Measurements from ENCODE around the gene PGS1.

Gene PGS1

GRCh38 chr17:78387977-78388941 lies 9.8 kb downstream of the PGS1 start:
- peak; percentile 27 for DNase-seq

- no peak for DNase-seq
Measured at GRCh38 chr17:78390241-78391050, 12.0 kb downstream of the PGS1 start.

GRCh38 chr17:78391051-78391431 lies 12.6 kb downstream of the PGS1 start:
- DNase-seq = no peak

DNA sequence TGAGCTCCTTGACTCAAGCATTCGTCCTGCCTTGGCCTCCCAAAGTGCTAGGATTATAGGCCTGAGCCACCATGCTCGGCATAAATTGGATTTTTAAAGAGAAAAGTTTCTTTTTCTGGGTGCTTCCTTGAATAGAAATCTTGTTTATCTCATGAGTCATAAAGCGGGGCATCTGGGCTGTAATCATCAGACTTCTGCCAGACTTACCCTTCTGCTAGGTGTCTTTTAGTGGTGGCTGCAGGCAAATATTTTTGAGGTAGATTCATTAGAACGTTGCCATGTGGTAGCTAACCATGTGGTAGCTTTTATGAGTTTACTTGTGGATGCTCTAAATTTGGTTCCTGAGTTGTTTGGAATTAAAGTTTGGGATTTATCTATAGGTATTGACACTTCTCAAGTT lies 13.4 kb downstream of the PGS1 start:
- DNase-seq = no peak

- DNase-seq = no peak
Measured at GRCh38 chr17:78392295-78392694, 13.8 kb downstream of the PGS1 start.

- no peak for DNase-seq
Measured at GRCh38 chr17:78393575-78393974, 15.1 kb downstream of the PGS1 start.

DNA sequence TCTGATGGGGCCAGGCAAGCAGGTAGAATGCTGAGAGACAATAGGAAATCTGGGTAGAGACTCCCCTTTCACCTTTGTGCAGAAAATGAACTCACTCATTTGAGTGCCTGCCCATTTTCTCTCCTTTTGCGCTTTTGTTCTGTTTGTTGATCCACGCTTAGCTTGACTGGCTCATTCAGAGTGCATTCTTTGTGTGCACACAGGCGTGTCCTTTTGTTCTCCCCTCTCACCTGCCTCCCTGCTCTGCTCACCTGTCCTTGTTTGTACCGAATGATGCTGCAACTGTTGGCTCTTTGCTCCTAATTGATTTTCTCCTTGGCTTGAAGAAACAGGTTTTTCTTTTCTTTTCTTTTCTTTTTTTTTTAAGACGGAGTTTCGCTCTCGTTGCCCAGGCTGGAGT lies 15.8 kb downstream of the PGS1 start:
- DNase-seq = no peak

DNA sequence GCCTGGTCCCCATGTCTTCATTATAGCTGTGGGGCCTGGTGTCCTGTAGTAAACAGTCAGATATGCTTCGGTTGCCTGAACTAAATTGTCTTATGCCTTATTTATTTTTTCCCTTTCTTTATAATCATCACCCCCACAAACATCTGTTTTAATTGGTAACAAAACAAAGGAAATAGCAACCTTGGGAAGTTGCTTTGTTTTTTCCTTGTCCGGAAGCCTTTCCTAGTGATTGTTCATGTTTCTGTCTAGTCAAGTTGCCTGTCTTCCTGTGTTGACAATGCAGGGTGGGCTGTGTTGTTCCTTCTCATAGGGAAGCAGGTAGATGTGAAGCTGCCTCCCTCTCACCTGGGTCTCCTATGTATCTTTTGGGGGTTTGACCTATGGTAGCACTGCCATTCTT lies 16.7 kb downstream of the PGS1 start:
- no peak for DNase-seq

- DNase-seq = no peak
Measured at GRCh38 chr17:78396441-78397337, 18.2 kb downstream of the PGS1 start.

DNA sequence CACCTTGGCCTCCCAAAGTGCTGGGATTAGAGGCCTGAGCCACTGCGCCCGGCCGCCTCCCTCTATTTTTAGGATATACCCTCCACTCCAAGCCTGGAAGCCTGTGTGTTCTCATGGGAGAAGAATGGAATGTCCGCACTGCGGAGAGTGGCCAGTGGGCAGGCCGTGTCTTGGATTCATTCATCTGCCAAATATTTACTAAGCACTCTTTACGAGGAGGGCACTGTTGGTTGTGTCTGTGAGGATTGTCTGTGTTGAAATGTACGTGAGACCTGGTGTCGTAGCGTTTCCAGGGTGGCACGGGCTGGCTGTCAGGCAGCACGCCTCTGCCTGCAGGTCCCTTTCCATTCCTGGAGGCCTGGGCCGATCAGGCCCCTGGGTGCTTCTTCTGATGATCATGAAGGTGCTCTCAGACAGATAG lies 19.2 kb downstream of the PGS1 start:
- DNase-seq = no peak

DNA sequence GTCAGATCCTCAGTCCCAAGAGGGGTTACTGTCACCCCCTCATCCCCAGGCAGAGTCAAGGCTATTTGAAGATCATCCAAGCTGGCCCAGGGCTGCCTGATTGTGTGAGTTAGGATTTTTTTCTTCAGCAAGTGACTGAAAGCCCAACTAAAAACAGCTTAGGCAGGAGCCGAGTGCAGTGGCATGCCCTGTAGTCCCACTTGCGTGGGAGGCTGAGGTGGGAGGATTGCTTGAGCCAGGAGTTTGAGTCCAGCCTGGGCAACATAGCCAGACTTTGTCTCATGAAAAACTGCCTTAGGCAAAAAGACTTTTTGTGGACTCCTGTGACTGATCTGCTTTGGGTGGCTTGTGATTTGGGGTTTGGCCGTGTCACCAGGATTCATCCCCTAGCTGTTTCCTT lies 19.9 kb downstream of the PGS1 start:
- no peak for DNase-seq

DNA sequence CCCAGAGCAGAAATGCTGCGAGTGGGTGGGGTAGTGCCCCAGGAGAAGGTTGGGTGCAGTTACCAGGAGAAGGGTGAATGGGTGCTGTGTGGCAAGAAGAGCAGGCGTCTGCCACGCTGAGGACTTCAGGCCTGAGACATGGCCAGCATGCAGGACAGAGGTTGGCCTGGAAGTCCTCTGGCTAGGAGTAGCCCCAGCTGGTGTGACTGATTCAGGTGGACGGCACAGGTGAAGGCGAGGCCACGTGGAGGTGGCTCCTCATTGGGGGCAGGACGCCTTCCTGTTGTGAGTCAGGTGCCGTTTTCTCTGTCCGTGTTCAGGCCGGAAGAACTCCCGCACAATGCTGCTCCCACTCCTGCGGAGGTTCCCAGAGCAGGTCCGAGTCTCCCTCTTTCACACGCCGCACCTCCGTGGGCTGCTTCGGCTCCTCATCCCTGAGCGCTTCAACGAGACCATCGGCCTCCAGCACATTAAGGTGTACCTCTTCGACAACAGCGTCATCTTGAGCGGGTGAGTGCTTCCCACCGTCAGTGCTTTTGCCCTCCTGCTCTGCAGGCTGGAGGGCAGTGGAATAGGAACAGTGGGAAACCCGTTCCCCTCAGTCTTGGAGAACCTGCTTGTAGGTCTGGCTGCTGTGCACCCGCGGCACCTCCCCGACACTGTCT lies 20.7 kb downstream of the PGS1 start:
- DNase-seq = no peak

- no peak for DNase-seq
Measured at GRCh38 chr17:78399693-78400144, 21.3 kb downstream of the PGS1 start.

DNA sequence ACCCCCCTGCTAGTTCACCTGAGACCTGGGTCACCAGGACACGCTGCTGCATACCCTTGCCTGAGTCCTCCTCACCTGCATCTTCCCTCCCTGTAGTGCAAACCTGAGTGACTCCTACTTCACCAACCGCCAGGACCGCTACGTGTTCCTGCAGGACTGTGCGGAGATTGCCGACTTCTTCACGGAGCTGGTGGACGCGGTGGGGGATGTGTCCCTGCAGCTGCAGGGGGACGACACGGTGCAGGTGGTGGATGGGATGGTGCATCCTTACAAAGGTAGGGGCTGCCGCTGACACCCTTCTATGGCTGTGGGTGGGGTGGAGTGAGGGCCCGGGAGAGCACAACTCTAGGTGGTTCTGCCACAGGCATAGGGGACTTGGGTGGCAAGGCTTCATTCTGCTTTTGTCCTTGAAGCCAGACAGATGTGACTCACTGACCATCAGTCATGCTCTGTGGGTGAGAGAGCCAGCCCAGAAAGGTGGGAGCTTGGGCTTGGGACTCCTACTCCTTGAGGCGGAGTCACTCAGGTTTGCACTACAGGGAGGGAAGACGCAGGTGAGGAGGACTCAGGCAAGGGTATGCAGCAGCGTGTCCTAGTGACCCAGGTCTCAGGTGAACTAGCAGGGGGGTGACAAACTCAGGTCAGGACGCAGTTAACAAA lies 22.3 kb downstream of the PGS1 start:
- no peak for DNase-seq

- DNase-seq = no peak
Measured at GRCh38 chr17:78401246-78401645, 22.8 kb downstream of the PGS1 start.

- no peak for DNase-seq
Measured at GRCh38 chr17:78401891-78402290, 23.4 kb downstream of the PGS1 start.

- DNase-seq = no peak
Measured at GRCh38 chr17:78403822-78404221, 25.4 kb downstream of the PGS1 start.

GRCh38 chr17:78406396-78406795 lies 27.9 kb downstream of the PGS1 start:
- DNase-seq = no peak

DNA sequence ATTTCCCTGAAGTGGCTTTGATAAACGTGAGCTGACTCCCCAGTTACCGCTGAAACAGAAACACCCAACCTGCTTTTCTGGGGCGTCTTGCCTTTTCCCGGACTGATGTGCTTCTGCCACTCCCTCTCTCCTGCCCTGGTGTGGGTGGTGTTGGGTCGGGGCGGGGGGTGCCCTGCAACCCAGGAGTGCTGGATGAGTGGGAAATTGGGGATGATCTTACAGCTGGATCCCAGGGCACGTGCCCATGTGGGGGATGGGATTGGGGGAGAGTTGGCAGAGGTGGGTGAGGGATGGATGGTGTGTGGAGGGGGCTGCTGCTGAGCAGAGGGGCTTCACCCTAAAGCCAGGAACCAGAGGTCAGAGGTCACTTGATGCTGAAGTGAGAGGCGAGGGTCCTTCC lies 28.5 kb downstream of the PGS1 start:
- DNase-seq = no peak

GRCh38 chr17:78407387-78408000 lies 29.0 kb downstream of the PGS1 start:
- no peak for DNase-seq

- no peak for DNase-seq
Measured at GRCh38 chr17:78408476-78409050, 30.1 kb downstream of the PGS1 start.

All from CD4-positive, alpha-beta T cell treated with Interleukin-6 for 4 hours (primary cell).